GM19438 (cell line): ENCODE measurements around the gene ZBTB20.

Source experiments
- ATAC-seq: cut with Tn5 transposase; IDR thresholded peaks from one replicate; pipeline ENCODE4 v1.9.1; 2021; ENCODE audit warnings: low read depth; ENCODE audit not compliant: unreplicated experiment

Gene ZBTB20

GRCh38 chr3:114295946-114296345 lies 851.1 kb downstream of the ZBTB20 start:
- ATAC-seq = no peak

DNA sequence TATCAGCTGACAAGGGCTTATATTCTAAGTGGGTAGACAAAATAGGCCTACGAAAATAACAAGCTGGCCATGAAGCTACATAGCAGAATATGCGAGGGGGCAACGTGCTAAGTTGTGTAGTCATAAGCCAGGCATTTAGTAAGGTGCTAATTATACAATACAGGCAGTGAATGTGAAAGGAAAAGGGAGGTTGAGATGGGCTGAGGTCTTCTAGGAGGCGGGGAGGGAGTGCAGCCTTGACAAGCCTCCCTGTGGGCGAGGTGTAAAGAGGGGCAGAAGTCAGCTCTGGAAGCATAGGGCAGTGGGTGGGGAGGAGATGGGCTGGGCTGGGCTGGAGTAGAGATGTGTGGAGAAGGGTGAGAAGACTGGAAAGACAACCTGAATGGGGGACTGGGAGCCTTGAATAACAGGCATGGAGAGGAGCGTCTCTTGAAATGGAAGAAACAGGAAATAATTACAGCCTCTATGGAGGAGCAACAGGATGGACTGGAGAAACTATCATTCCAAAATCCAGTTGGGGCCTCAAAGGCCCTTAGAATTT lies 852.1 kb downstream of the ZBTB20 start:
- ATAC-seq = no peak

- ATAC-seq = no peak
Observed at GRCh38 chr3:114293838-114294535, 853.1 kb downstream of the ZBTB20 start, which contains the start of gene TIGIT. Gene TIGIT, plus strand, starts transcription at chr3:114294028. Its CDS starts 34 bp downstream, at chr3:114294062.

DNA sequence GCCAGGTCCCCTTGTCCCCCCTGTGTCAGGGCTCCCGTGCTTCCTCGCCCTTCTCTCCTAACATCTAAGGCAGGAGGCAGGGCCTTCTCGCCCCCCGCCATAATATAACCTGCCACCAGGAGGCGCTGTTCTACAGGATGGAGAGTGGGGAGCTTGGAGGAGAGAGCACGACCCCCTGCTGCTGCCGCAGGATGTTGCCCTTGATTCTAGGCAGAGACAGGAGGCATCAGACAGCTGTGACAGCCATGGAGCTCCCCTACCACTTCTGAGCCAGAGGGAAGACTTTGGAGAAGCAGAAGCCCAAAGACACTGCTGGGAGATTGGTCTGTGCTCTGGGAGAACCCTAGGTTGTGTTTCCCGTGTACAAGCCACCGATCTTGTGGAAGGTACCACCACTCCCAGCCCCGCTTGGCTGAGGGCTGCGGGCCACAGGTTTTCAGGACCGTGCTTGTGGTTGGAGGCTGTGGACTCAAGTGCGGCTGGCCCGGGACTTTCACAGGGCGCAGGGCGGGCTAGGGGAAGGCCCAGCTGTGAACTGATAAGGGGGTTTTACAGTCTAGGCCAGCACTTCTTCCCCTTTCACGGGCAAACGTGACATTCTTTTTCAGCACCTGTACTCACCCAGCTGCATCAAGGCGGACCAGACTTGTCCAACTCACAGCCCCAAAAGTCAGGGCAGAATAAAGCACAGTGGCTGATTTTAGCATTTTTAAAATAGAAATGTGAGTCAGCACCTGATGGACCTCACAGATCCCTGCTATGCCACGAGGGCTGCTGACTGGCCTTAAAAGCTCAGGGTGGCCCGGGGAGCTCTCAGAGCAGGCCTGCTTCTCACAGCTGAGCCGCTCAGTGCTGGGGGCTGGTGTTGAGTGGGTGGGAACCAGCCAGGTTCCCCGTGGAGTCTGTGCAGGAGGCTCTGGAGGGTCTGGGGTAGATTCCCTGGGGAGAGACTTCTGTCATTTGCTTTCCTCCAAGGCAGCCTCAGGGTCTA lies 855.9 kb downstream of the ZBTB20 start:
- peak; percentile 90 for ATAC-seq

DNA sequence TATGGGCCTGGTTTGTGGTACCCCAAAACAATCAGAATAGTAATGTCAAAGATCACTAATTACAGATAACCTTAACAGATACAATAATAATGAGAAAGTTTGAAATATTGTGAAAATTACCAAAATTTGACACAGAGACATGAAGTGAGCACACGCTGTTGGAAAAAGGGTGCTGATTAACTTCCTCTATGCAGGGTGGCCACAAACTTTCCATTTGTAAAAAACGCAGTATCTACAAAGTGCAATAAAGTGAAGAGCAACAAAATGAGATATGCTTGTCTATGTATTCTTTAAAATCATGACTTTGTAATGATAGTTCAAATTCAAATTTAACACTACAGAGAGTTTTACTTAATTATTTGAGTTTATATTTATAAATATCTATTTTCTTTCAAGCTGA lies 860.8 kb downstream of the ZBTB20 start:
- ATAC-seq = no peak

- no peak for ATAC-seq
Observed at GRCh38 chr3:114285648-114286230, 861.3 kb downstream of the ZBTB20 start.

GRCh38 chr3:114284644-114285043 lies 862.4 kb downstream of the ZBTB20 start:
- no peak for ATAC-seq
